ENCODE results near the gene LHPP.

- TF ChIP-seq CTCF (conservative IDR thresholded peaks at IDR 0.05), result no peak
- TF ChIP-seq EZH2 (IDR thresholded peaks at IDR 0.05; ENCODE audit: low read depth), result no peak
These were observed 16.2 kb downstream of the LHPP start for GRCh38 chr10:124477614-124478363.
